ENCODE data around the gene ZBTB7C.
A peak's percentile ranks its signal among the peaks of the same experiment; 100 is the strongest.

ZBTB7C gene

GRCh38 chr18:48036641-48037421 lies 372.4 kb downstream of the ZBTB7C start:
- no peak for DNase-seq (ENCODE audit: low read depth in 3 of 3)

GRCh38 chr18:48036226-48036625 lies 373.0 kb downstream of the ZBTB7C start:
- DNase-seq (ENCODE audit: low read depth in 3 of 3), result no peak

DNA sequence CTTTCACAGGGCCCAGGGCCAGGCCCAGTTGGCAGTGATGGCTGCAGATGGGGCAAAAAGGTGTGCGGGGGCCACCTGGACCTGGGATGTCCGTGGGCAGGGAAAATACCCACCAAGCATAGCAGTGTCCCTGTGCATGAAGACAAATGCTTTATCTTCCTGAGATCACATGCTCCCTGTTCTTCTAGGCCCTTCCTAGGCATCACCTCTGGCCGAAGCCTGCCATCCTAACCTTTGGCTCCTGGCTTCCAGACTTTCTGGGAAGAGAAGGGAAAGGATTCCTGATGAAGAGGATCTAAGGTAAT lies 373.7 kb downstream of the ZBTB7C start:
- no peak for DNase-seq (ENCODE audit: low read depth in 3 of 3)

GRCh38 chr18:48034651-48035555 lies 374.3 kb downstream of the ZBTB7C start:
- no peak for DNase-seq (ENCODE audit: low read depth in 3 of 3)

DNA sequence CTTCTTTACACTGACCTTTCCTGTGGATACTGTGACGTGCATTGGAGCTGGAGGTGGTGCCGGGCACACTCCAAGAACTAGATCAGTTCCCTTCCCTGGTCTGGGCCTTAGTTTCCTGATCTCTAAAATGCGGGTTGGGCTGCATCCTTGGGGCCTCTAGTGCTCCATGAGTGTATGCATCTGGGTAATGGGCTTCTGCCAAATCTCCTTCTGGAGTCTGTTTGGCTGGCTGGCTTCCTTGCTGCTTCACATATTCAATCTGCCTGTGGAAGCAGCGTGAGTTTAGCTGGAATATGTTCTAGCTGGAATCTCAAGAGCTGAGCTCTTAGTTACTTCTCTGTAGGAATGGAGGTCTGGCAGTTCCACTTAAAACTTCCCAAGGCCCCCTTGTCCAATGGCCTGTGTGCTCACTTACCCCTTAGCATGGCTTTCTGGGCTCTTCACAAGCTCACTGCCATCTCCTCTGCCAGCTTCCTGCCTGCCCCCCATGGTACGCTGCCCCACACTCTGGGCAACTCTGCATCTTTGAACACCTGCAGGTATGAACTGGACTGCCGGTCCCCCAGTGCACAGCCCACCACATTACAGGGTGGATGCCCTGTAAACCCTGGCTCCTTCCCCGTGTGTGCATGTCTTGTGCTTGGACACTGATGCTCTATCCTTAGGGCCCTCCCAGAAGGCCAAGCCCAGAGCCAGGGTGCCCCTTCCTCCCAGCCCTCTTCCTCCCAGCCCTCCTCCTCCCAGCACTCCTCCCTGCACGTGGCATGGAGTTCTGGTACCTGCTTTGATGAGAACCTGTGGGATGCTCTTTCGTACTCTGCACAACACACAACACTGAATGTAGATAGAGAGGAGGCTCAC lies 375.2 kb downstream of the ZBTB7C start:
- no peak for DNase-seq (ENCODE audit: low read depth in 3 of 3)

DNA sequence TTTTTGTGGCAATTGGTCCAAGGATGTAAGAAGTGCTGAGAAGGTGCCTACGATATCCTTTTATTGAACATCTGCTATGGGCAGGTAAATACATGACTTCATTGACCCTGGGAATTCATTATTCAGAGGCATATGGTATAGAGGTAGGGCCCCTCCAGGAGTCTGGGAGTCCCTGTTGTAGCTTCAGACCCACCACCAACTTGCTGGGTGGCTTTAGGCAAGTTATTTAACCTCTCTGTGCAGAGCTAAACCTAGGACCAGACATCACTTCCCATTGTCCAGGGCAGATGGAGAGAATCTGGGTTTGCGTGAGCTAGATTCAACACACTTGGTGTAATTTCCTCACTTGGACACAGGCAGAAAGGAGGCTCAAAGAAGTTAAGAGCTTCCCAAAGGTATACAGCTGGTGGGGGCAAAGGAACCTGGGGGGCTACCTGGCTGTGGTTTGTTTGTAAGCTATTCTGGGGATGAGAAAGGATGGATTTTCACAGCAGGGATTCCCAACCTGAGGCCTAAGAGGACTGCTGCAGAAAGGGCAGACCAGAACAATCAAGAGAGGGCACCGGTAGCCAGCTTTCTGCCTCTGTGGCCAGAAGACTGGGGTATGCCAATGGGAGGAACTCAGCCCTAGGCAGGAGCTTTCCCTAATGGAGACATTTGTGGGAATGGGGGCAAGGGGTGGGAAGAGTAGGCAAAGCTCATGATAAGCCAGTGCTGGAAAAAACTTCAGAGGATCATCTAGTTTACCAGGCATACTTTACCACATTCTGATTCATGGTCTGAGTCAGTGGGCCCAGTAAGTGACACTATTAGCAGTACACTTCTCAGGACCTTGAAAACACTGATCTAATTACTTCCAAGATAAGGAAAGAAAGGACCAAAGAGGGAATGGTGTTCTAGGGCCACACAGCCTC lies 376.1 kb downstream of the ZBTB7C start:
- no peak for DNase-seq (ENCODE audit: low read depth in 3 of 3)

- no peak for DNase-seq (ENCODE audit: low read depth in 3 of 3)
Observed at GRCh38 chr18:48031641-48032040, 377.5 kb downstream of the ZBTB7C start.

DNA sequence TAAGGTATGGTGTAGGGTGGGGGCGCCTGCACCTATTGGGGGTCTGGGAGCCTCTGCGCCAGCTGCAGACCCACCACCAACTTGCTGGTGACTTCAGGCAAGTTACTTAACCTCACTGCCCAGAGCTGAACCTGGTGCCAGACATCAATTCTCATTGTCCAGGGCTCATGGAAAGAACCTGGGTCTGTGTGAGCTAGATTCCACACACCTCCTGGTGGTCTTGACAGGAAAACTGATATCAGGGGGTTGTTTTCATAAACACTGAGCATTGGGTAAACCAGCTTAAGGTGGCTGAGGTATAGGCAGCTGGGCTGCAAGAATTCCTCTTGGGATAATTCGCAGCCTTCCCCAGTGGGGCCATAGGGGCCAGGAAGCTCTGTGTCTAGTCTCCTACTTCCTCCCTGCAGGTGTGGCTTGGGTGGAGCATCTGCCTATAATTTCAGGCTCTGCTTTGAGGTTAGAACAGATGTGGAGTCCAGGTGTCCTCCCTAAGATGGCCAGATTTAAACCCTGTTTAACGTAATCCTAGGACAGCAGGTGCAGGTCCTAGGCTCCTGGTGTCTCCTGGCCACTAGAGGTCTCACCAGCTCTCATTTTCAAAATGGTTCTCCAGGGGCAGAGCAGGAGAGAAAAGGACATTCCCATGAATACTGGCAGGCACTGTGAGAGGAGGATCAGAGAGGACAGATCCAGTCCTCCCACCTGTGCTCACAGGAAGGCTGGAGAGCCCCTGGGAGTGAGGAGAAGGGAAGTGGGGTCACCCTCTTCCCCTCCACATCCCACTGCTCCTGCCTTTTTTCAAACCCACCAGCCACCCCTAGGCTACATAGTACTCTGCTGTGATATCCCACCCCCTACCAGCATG lies 378.3 kb downstream of the ZBTB7C start:
- peak in 1 of 3 experiments; percentile 12 for DNase-seq (ENCODE audit: low read depth in 3 of 3)

GRCh38 chr18:48029296-48029986 lies 379.7 kb downstream of the ZBTB7C start:
- DNase-seq (ENCODE audit: low read depth in 3 of 3), result no peak

DNA sequence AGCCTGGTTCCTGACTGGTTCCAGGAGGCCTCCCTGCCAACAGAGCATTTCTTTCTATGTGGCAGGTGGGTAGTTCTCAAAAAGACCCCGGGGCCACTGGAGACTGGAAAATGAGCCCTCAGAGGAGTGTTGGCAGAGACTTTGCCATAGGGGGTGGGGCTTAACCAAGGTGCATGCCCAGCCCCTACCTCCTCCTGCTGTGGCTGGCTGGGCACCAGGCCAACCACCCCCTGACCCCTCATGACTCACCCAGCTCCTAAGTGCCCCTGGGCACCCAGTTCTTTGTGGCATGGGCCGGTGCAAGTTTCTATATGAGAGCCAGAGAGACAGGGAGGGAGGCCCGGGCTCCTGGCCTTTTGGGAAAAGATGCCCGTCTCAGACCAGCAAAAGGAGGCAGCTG lies 380.5 kb downstream of the ZBTB7C start:
- no peak for DNase-seq (ENCODE audit: low read depth in 3 of 3)

GRCh38 chr18:48028081-48028480 lies 381.1 kb downstream of the ZBTB7C start:
- DNase-seq (ENCODE audit: low read depth in 3 of 3), result no peak

GRCh38 chr18:48027401-48027963 lies 381.7 kb downstream of the ZBTB7C start:
- no peak for DNase-seq (ENCODE audit: low read depth in 3 of 3)

- no peak for DNase-seq (ENCODE audit: low read depth in 3 of 3)
Observed at GRCh38 chr18:48026216-48026615, 383.0 kb downstream of the ZBTB7C start.

- no peak for DNase-seq (ENCODE audit: low read depth in 3 of 3)
Observed at GRCh38 chr18:48024881-48025660, 384.1 kb downstream of the ZBTB7C start.

DNA sequence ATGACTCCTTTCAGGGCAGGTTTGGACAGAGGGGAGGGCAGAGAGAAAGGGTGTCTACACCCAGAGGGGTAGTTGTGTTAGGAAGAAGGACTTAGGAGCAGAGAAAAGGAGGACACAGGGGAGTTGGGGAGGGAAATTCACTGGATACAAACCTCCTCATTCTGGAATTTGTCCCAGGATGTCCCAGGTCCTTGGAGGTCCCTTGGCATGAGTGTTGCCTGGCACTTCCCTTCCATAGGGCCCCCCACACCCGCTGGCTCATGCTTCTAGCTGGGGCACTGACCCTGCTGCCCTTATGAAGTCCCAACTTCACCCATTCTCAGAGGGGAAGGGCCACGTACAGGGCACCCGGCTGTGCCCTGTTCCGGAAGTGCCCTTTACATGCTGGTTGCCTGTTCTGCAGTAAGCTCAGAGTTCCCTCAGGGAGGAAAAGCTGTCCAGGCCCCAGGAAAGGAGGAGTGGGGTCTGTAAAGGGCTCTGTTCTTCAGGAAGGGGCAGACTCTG lies 385.1 kb downstream of the ZBTB7C start:
- DNase-seq (ENCODE audit: low read depth in 3 of 3), result no peak

DNA sequence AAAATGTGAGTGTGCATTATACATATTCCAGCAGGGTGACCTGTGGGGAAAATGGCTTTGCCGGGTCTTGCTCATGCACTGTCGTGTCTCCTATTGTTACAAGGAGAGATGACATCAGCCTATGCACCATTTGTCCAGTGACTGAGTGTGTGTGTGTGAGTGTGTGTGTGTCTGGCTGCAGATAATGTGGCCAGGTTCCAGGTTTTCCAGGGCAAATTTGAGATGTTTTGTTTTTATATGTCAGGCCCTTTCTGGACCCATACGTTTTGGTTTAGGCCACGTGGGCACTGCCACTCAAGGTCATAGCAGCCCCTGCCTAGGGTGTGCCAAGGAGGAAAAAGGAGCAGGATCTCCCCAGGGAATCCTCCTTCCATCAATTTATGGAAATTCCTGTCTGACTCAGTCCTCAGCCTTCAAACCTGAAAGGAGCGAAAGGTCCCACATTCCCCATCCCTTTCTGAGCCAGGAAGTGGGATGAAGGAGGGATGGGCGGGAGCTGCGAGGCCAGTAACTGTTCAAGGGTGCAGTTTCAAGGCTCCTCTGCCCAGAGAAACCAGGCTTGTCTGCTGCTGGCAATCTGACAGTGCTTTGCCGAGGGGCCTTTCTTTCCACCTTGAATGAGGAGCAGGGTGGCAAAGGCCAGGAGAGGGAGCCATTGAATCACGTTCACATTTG lies 385.7 kb downstream of the ZBTB7C start:
- no peak for DNase-seq (ENCODE audit: low read depth in 3 of 3)

DNA sequence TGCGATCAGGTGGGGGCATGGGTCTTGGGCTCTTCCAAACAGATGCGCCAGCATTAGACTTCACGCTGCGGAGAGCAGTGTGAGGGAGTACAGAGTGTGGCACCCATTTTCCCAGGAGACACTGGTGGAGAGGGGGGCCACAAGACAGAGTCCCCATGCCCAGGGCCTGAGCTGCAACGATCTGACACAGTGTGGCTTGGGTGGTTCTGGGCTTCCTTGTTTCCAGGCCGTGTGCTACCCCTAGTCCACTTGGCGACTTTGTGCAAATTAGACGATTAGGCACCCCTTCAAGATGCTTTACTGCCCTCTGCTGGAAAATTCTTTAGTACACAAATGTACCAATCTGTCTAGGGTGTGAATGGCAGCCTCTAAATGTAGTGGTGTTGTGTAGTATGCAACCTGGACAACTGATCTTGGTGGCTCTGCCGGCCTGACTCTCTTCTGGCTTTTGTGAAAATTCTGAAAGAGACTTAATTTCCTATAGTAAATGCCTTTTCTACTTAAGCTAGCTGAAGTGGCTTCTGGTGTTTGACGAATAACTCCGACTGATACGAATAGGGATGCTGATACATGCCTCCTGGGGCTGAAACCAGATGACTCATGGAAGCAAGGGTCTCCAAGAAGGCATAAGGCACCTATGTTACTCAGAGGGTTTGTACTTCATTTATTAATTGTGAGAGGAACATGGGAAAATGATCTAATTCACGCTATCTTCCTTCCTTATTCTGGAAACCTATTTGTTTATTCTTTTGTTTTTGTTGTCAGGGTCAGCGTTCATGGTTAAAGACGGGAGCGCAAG lies 386.5 kb downstream of the ZBTB7C start:
- no peak for DNase-seq (ENCODE audit: low read depth in 3 of 3)

Data from stimulated activated CD4-positive, alpha-beta T cell treated with anti-CD3 and anti-CD28 coated beads, TNF-alpha, amount 100 ng/mL, for 24 hours (primary cell).